ENCODE measurements around the gene ZC3H4.

Gene ZC3H4

DNA sequence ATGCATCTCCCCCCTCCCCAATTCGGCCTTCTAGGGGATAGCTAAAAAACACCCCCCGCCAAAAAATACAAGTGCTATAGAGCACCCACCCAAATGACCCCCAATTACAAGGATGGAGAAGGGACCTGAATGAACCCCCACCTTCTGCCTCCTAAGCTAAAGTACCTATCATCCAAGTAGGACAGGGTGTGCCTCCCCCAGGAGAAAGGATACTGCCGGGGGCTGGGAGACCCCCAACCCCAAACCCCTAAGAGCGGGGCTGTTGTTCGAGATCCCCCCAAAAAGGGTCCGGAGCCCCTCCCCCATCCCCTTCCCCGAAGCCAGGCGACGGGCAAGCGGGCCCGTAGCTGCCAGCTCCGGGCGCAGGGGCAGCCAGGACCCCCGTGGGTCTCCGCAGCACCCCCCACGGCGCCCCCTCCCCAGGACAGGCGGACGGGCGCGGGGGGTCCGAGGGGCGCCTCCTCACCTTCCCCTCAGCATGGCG, 1.9 kb downstream of the ZC3H4 start:
- TF ChIP-seq, protein P1, sequence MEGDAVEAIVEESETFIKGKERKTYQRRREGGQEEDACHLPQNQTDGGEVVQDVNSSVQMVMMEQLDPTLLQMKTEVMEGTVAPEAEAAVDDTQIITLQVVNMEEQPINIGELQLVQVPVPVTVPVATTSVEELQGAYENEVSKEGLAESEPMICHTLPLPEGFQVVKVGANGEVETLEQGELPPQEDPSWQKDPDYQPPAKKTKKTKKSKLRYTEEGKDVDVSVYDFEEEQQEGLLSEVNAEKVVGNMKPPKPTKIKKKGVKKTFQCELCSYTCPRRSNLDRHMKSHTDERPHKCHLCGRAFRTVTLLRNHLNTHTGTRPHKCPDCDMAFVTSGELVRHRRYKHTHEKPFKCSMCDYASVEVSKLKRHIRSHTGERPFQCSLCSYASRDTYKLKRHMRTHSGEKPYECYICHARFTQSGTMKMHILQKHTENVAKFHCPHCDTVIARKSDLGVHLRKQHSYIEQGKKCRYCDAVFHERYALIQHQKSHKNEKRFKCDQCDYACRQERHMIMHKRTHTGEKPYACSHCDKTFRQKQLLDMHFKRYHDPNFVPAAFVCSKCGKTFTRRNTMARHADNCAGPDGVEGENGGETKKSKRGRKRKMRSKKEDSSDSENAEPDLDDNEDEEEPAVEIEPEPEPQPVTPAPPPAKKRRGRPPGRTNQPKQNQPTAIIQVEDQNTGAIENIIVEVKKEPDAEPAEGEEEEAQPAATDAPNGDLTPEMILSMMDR (IDR thresholded peaks at IDR 0.05), result no peak
- TF ChIP-seq ZFX (IDR thresholded peaks at IDR 0.05; ENCODE audit: borderline replicate concordance), result no peak
- H3K27ac ChIP-seq, result peak overlapping the region; percentile 100

DNA sequence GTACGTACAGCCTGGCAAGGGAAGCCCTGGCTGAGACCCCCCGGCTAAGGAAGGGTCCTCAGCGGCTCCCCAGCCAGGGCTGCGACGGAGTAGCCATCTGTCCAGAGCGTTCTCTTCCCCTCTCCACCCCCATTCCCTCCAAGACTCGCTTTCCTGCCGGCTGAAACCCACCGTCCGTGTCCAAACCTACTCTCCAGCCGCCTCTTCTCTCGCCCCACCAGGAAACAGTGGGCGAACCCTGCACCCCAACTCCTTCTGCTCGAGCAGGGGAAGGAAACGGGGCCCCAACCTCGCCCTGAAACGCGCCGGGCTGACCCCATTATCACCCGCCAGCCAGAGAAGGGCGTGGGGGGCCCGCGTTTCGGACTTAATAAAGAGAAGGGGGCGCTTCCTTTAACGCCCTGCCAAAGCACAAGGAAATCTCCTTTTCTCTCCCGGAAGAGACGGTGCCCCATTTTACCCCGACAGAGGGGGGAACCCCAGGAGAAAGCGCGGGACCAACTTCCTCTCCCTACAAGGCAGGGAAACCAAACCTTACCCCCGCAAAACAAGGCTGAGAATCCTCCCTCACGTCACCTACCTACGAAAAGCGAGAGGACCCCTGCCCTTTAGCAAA, 2.5 kb downstream of the ZC3H4 start:
- TF ChIP-seq, protein P1 (IDR thresholded peaks at IDR 0.05), result no peak
- no peak for TF ChIP-seq ZFX (IDR thresholded peaks at IDR 0.05; ENCODE audit: borderline replicate concordance)
- H3K27ac ChIP-seq, result peak overlapping the region; percentile 100

DNA sequence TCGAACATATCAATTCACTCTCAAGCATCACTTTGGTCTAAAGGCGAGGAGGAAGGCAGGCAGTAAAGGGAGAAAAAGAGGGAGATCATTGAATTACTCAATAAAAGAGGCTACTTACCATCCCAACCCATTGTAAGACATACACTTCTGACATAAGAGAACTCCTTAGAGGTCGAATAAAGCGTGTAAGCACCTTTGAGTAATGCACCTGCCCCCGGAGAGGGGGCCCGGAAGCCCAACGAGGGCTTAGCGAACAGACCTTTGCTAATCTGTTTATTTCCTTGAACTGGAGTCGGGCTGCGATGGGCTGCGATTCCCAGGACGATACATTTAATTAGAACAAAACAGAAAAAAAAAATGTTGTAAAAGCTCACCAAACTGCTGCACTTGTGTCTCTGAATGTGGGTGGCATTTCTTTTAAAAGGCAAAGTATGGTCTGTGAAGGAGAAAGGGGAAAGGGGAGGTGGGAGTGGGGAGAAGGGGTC, 3.0 kb downstream of the ZC3H4 start:
- TF ChIP-seq ZFX (IDR thresholded peaks at IDR 0.05; ENCODE audit: borderline replicate concordance), result no peak
- TF ChIP-seq, protein P1 (IDR thresholded peaks at IDR 0.05), result no peak
- peak overlapping the region; percentile 100 for H3K27ac ChIP-seq

DNA sequence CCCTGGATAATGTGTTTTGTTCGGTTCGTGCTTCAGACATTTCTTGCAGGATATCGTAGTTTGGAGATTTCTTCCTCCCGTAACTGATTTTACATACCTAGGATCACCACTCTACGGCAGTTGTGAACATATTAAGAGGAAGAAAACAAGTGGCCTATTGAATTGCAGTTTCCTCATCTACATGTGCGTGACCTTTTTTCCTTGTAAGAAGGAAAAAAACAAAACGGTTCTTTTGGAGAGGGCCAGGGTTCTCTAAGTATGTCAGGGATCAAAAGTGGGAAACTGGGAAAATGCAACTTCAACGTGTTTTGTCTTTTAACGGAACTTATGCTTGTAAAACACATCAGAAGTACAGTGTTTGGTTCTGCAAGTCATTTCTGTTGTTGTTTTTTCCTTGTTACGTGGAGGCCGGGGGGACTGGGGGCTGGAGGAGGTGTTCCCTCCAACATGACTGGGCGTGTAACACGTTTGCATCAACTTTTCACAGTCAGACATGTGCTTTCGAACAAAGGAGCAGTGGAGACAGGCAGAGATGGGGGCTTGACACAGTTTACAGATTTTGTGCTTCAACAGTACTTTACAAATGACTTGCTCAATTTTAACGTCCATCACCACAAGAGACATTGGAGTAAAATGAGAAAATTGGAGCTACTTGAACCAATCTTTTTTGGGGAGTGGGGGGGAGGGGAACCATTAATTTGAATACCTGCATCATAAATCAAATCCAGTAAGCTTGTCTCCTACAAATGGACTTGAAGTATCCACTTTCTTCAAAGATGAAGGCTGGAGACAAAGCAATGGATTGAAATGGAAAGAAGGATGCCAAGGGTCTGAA, 3.8 kb downstream of the ZC3H4 start:
- peak overlapping the region; percentile 100 for H3K27ac ChIP-seq

DNA sequence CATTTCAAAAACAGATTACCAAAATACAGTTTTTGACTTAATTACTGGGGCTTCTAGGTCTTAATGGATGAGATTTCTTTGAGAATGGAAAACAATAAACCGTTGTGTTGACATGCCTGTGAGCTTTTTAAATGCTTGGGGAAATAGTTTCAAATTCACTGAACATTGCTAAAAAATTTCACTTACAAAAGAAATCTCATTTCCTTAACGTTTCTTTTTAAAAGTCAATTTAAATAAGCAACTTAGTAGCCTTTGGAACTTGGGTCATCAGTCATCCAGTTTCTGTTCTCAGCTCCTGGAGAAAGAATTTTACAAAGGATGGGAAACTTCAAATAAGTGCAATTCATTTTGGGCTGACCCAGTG, 4.4 kb downstream of the ZC3H4 start:
- H3K27ac ChIP-seq, result peak overlapping the region; percentile 100

More for the DNA sequence above, 3.8 kb downstream of the ZC3H4 start:
- no peak for TF ChIP-seq ZFX (IDR thresholded peaks at IDR 0.05; ENCODE audit: borderline replicate concordance)
- TF ChIP-seq, protein P1 (IDR thresholded peaks at IDR 0.05), result no peak

DNA sequence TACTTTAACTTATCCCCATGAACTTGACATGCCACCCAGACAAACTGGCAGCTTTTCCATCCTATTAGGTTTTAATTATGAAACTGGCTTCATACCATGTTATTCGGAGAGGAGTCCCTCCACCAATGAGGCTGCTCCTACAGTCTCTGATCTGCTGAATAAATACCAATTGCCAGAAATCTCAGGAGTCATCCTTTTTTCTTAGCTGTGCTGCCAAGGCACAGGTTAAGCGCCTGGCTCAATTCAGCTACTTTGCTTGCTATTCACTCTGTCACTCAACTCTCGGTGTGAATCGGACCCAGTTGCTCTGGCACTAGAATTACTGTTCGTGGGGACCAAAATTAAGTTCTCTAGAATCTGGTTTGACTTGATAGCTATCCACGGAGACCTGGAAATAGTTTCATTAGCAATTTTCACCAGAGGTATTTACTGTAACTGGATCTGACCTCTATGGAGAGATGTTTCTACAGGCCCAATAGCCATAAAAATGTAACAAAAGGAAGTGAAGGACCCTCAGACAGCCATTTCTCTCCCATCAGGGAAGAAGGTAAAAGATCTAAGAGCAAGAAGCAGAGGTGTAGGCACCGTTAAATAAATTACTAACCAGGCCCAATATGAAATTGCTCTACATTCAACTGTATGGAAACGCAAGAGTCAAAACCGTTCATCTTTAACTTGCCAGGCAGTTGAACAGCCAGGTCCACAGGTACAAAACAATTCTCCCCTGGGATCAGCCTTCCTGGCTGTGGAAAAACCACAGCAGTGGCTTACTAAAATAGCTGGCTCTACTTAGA, 5.4 kb downstream of the ZC3H4 start:
- no peak for TF ChIP-seq ZFX (IDR thresholded peaks at IDR 0.05; ENCODE audit: borderline replicate concordance)
- TF ChIP-seq, protein P1 (IDR thresholded peaks at IDR 0.05), result no peak
- peak overlapping the region; percentile 100 for H3K27ac ChIP-seq

More for the DNA sequence above, 4.4 kb downstream of the ZC3H4 start:
- TF ChIP-seq ZFX (IDR thresholded peaks at IDR 0.05; ENCODE audit: borderline replicate concordance), result no peak

DNA sequence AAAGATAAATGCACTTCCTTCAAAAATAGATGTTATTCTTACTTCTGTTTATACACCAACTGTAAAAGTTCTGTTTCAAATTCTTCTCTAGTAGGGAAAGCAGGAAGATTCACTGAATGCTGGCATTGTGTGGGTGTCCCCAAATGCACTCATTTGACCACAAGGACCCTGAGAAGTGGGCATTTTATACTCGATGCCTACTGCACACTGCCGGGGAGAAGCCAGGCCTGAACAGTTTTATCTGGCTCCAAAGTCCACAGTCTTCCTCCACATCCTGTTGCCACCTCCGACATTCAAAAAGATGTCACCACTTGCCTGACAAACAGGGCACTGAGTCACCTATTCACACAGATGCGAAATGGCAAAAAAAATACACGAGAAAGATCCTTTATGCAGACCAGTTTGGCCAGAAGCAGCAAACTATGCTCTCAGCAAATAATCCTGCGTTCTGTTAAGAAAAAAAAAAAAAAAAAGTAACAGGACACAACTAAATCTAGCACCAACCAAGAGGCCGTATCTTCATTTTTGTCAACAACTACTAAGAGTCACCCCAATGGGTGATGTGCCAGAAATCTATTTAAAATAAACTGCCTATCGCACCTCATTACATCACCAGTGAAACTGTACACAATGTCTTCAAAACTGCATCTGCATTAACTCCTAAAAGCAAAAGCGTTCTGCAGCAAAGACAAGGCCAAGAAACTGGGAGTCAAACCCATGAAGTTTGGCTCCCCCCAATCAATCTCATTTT, 6.2 kb downstream of the ZC3H4 start:
- no peak for TF ChIP-seq ZFX (IDR thresholded peaks at IDR 0.05; ENCODE audit: borderline replicate concordance)
- TF ChIP-seq, protein P1 (IDR thresholded peaks at IDR 0.05), result no peak
- peak overlapping the region; percentile 100 for H3K27ac ChIP-seq

Data from 22Rv1 (cell line).